T follicular helper cell (primary cell): ENCODE measurements around the gene PITPNM3.
"Not testable (repeated sequence)": the region's sequence is repeated elsewhere in the genome, so short reads cannot be mapped to it uniquely, and the experiment has no call there.

Experiments used
- DNase-seq: peaks from one replicate; pipeline ENCODE4 v3.0.0-alpha.2; 2020; ENCODE audit warnings: low read depth

The PITPNM3 gene

GRCh38 chr17:6501359-6501758, 55.0 kb downstream of the PITPNM3 start:
- DNase-seq: no peak

GRCh38 chr17:6498901-6499540, 57.3 kb downstream of the PITPNM3 start:
- no peak for DNase-seq

GRCh38 chr17:6498356-6498755, 58.0 kb downstream of the PITPNM3 start:
- no peak for DNase-seq

GRCh38 chr17:6497496-6498221, 58.7 kb downstream of the PITPNM3 start:
- no peak for DNase-seq

- no peak for DNase-seq
Observed at GRCh38 chr17:6496640-6497441, 59.5 kb downstream of the PITPNM3 start.

DNA sequence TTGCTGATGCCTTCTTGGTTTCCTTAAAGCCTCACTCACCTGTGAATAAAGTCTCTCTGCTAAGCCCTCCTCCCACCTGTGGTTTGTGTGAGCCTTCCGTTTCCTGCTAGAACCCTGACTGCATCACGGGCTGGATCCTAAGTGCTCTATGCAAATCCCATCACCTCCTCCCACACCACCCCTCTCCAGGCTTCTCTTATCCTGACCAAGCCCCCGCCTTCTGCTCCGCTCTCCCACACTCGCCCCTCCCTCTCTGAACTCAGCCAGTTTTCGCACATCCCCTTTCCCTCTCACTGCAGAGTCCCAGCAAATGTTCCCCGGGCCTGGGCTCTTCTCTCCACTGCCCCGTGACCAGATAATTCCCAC, 60.3 kb downstream of the PITPNM3 start:
- DNase-seq: no peak

- DNase-seq: no peak
Observed at GRCh38 chr17:6495450-6496115, 60.8 kb downstream of the PITPNM3 start.

- no peak for DNase-seq
Observed at GRCh38 chr17:6494239-6494941, 62.0 kb downstream of the PITPNM3 start.

DNA sequence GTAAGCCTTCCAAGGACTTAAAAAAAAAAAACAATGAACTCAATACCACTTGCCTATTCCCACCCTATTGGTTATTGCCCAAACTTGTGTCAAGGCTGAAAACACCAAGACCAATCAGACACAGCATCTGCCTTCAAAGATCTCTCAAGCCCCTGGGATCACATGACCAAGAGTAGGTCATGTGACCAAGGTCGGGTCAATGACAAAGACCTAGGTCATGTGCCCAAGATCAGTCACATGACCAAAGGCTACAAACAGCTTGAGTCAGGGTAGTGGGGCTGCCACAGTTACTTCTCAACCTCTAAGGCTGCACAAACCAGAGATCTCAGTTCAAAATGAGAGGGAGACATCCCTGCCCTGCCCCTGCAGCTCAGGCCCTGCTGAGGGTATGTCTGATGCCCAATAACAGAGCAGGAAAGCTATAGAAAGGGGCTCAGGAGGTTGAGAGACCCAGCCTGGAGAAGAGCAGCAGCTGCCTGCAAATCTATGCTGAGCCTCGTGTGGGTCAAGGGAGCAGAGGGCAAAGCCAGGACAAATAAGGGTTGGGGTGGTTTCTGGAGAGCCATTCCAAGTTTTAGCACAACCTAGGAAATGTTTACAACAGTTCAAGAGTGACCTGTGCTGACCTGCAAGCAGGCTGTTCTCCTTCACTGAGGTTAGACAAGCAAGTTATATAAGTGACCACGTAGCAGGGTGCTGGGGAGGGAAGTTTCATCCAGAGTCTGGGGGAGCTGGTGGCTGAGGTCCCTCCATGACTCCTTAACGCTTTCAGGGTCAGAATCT, 63.3 kb downstream of the PITPNM3 start:
- no peak for DNase-seq

GRCh38 chr17:6491071-6491700, 65.2 kb downstream of the PITPNM3 start:
- DNase-seq: no peak

- DNase-seq: no peak
Observed at GRCh38 chr17:6489016-6489550, 67.3 kb downstream of the PITPNM3 start.

DNA sequence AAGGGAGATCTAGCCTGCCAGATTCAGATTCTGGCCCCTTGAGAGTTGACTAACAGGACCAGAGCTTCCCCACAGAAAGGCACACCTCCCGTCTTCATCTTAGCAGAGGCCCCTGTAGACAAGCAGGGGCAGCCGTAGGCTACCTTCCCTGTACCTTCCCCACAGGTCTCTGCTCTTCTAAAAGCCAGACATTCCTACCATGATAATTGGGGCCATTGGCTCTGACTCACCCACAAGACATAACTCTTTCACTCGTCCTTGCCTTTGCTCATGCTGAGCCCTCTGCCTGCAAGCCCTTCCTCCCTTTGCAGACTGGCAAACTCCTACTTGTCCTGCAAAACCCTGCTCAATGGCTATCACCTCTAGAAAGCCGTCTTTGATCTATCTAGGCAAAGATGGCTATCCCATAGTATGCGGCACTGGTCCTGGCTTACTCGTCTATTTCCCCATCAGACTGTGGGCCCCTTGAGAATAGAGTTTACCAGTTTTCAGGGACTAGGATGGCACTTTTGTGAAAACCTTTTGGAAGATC, 68.3 kb downstream of the PITPNM3 start:
- DNase-seq: no peak

DNA sequence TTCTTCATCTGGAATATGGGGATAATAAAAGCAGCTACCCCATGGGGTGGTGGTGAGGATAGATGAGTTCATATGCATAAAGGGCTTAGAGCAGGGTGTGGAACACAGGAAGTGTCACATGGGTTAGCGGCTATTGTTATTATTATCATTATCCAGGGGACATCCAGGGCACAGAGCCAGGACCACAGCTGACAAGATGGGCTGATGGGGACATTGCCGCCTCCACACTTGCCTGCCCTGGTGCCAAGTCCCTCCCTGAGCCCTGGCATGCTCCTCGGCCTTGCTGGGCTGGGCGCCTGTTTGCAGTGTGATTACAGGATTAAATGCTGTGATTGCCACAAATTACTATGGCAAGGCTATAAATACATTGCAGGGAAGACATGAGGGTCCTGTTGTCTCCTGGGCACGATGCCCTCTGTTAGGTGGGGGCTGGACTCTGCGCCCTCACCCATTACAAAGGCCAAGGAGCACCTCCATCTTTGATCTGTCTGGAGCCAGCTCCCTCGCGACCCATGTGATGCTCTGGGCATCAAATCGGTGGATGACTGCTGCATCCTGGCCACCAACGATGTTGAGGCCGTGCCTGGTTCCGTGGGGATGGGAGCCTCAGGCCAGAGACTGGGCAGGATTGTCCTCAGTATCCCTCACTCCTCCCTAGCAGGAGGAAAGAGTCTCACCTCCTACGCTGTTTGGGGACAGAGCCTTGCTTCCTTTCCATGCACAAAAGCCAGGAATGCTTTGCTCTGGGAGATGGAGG, 68.9 kb downstream of the PITPNM3 start:
- DNase-seq: no peak

DNA sequence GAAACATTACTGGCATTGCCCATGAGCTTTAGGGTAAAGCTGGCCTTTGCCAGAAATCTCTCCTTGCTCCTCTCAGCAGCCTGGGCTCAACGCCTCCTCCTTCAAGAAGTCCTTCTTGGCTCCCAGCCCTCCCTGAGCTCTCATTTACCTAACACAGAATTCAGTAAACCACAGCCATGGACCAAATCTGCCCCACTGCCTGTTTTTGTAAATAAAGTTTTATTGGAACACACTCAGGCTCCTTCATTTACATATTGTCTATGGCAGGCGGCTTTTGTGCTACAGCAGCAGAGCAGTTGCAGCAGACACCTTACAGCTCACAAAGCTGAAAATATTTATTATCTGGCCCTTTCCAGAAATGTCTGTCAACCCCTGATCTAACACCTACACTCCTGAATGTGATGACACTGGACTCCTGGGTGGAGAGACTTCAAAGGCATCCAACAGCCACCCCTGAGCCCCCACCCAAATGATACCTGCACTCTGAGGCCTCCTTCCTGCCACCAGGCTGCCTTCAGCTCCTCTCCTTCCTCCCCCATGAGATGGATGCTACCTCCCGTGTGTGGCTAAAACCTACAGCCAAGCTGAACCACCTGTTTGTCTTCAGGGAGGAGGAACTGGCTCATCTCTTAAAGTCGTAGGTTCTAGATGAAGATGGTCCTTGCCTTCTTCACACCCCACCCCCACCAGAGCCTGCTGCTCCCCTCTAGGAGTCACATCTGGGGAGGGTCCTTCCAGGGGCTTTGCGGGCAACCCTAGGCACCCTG, 70.5 kb downstream of the PITPNM3 start:
- no peak for DNase-seq

- DNase-seq: no peak
Observed at GRCh38 chr17:6483507-6483906, 72.8 kb downstream of the PITPNM3 start.

GRCh38 chr17:6482796-6483195, 73.6 kb downstream of the PITPNM3 start:
- DNase-seq: not testable (repeated sequence)

- DNase-seq: no peak
Observed at GRCh38 chr17:6482105-6482455, 74.3 kb downstream of the PITPNM3 start.

DNA sequence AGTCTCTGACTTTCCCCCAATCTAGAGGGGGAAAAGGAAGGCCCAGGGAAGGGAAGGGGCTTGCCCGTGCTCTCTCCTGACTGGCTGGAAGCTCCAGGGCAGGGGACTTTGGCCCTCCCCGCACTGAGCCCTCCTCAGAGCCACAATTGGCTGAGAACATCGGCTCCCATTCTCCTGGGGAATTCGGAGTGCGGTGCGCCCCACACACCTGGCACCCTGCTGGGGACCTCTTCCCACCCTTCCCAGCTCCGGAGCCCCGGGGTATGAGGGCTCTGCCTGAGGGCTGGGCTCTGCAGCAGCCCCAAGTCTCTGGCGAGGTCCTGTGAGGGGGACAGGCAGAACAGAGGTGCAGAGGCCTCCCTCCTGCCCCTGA, 76.1 kb downstream of the PITPNM3 start:
- no peak for DNase-seq
